NCI-H510A (cell line): ENCODE measurements around the gene CDH18.
A peak's percentile ranks its signal among the peaks of the same experiment; 100 is the strongest.
"Not testable (repeated sequence)": the region's sequence is repeated elsewhere in the genome, so short reads cannot be mapped to it uniquely, and the experiment has no call there.

Experiments used
- DNase-seq: peaks from one replicate; lab custom pipeline; 2025; lab: John Stamatoyannopoulos, UW

CDH18 gene

DNA sequence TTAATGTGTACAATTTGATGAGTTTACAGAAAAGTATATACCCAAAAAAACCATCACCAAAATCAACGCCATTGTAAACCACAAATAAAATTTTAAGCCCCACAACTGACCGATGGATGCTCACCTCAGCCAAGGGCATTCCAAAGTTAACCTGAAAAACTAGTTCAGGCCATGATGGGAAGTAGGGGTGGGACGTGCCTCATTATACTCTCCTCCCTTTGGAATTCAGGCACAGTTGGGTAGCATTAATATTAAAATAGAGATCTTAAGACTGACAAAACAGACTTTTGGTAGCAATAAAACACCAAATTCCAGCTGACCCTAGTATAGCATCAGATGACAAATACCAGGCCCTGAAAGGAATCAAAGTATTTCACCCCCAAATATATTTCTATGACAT lies 129.0 kb downstream of the CDH18 start:
- DNase-seq: no peak

DNA sequence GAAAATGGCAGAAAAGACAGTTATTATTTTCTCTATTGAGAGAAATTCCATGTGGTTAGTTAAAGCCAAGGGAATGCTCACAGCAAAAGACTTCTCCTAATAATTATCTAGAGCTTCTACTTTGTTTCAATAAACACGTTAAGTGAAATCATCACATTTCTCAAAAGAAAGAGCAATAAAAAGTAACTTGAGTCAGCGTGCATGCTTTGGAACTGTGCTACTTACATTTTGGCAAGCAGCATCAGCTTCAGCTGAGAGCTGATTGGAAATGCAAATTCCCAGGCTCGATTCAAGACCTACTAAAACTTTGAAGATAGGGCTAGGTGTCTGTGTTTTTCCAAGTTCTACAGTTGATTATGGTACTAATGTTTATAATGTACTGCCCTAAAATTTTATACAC lies 132.1 kb downstream of the CDH18 start:
- no peak for DNase-seq

DNA sequence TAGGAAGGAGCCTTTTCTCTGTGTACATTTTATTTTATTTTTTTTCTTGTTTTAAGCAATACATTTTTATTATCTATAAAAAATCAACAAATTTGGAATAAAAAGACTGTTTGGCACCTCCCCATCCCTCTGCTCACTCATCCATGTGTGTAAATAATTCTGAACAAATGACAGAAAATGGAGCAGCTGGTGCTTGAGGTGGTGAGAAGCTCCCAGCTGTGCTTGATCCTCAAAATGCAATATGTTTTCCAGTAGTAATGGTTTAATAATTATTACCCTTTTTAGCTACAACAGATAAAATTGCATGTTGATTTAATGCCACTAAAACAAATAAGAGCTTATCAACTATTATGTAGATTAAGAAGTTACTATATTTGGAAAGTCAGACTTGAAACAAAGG lies 132.5 kb downstream of the CDH18 start:
- no peak for DNase-seq

DNA sequence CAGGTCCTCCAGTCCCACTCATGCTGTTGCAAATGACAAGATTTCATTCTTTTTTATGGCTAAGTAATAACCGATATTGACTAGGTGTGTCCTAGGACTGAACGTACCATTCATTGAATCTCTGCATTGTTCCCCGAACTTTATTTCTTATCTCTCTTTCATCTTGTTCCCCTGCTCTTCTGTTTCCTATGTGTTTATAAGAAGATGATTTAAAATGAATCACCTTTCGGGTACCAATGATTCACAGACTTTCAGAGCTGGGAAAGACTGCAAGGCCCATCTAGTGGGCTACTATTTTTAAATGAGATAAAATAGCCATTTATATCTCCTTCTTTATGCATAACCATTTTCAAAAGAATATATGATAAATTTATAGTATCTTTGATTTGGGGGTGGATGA lies 133.0 kb downstream of the CDH18 start:
- no peak for DNase-seq

DNA sequence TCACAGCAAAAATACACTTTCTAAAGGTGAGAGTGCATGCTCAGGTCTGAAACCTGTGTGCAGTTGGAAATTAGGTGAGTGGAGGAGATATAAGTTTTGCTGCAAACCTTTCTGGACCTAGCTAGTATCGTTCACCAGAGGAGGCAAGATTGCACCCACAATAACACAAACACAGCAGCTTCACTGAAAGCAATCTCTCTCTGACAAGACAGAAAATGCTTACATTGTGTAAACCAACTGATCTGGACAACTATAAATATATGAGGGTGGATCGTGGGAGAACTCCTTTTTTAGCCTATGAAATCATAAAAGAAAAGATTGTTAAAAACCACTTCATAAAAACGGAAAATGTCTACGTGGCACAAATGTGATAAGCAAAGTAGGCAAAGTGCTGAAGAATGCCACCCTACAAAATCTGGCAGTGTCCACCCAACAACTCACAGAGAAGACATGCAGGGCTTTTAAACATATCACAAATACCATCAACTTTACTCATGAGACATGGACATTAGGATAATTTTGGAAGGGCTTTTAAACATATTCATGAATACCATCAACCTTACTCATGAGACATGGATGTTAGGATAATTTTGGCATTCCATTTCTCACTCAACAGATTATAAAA lies 134.3 kb downstream of the CDH18 start:
- DNase-seq: no peak

DNA sequence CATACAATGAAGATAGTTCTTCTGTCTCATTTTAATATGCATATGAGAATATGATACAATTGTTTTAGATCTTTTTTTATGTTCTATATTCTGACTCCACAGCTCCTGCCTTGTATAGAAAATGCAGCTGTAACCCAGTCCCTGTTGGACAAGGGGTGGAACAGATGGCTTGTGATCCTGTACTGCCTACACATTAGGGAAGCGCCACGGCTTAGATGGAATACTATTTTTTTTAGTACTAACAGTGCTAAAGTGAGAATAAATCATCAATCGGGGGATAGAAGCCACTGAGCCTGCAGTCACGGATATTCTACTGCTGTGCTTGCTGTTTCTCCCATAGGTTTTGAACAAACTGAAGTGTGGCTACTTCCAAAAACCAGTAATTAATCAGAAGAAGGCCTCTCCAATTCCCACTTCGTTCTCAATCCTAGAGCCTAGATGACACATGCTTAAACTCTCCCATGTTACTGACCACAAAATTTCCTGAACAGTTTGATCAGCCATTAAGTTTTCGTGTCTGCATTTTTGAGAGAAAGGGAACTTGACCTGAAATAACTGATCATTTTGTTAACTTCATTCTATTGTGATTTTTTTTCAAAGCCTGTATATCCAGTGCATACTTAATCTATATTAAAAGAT lies 150.3 kb downstream of the CDH18 start:
- no peak for DNase-seq

DNA sequence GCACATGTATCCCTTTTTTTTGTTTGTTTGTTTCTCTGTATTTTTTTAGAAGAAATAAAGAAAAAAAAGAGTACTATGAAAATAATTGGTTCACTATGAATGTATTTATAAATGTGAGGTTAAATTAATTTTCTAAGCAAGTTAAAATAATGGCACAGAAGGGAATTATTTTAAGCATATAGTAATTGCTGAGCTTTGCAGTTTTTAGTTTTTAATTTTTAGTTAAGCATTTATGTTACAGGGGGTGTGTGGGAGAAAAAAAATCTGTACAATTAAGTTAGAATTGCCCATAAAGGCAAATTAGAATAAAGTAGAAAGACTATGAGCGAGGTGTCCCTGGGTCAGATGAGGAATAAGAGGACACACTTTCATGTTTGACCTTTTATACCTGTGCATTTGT lies 152.6 kb downstream of the CDH18 start:
- DNase-seq: no peak

DNA sequence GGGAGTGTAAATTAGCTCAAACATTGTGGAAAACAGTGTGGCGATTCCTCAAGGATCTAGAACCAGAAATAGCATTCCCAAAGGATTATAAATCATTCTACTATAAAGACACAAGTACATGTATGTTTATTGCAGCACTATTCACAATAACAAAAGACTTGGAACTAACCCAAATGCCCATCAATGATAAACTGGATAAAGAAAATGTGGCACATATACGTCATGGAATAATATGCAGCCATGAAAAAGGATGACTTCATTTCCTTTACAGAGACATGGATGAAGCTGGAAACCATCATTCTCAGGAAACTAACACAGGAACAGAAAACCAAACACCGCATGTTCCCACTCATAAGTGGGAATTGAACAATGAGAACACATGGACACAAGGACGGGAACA lies 175.3 kb downstream of the CDH18 start:
- DNase-seq: not testable (repeated sequence)

DNA sequence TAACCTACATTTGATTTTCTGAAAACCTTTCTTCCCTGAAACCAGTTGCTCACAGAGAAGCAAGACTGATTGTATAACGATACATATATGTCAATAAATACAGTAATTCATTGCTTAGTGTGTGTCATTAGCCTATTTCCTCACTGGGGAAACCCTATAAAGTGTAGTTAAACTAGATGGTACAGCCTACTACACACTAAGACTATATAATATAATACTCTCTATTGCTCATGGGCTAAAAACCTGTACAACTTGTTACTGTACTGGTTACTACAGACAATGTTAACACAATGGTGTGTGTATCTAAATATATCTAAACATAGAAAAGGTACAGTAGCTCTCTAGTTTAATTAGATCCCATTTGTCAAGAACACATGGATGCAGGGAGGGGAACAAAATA lies 181.2 kb downstream of the CDH18 start:
- no peak for DNase-seq

DNA sequence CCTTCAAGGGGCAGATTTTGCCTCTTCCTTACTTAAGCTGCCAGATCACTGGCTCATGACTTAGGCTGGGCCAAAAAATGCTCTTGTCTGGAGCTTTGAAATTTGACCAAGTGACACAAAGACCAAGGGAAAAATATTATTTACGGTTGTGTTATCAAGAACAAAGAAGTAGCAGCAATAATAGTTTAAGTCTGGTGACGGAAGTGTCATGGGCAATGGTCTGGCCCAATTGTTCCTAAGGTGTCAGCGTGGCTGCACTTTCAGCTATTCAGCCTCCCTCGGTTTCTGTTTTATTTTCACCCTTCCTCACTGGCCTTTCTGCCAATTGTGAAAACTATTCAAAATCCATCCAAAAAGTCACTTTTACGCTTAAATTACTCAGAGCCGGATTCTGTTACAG lies 185.3 kb downstream of the CDH18 start:
- no peak for DNase-seq

DNA sequence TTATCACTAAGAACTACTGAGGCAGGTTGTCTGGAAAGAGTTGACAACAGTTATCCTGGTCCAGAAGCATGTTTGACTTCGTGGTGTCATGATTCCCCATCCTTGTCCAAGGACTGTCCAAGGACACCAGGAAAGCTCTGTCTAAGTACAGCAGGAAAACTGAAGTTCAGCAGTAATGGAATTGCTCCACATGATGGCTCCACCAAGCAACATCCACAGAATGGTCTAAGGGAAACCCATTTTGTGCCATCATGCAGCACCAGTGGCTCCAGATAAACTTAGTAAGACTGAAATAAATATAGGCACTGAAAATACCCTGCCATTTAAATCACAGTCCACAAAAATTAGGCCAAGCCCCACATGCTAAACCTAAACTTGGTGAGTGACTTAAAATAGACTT lies 192.8 kb downstream of the CDH18 start:
- no peak for DNase-seq

DNA sequence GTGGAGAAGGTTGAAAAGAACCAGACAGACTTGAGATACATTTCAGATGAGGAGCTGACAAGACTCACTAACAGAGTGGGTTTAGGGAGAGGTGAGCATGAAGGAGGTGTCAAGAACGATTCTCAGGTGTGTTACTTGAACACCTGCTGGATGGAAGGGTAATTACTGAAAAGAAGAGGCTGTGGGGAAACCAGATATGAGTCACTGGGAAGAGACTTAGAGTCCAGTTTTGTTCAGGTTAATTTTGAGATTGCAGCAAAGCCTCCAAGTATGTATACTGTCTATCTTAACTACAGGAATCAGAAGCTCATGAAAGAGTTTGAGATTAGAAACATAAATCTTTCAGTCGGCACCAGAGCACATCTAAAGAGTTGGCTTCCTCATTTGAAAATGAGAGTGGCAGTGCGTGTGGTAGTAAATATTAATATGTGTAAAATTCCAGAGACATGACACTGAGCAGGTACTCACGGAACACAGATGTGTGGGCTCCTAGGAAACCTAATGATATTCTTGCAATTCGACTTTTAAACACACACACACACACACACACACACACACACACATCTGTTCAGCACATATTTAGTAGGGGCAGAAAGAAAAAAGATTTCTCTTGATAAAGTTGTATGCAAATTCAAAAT lies 197.1 kb downstream of the CDH18 start:
- no peak for DNase-seq

DNA sequence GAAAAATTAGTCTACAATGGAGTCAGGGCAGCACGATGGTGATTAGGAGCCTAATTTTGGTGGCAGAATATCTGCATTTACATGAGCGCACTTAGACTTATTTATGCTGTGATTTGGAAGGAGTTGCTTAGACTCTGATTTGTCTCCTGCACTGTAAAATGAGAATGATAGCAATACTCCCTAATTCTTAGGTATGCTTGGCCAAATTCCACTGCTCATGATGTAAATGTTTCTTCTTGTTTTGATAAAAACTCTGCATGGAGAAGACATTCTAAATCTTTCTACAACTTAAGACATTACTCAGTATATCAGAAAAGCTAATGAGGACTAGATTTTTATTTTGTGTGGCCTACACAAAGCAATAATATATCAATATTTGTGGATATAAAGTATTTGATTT lies 205.4 kb downstream of the CDH18 start:
- no peak for DNase-seq

DNA sequence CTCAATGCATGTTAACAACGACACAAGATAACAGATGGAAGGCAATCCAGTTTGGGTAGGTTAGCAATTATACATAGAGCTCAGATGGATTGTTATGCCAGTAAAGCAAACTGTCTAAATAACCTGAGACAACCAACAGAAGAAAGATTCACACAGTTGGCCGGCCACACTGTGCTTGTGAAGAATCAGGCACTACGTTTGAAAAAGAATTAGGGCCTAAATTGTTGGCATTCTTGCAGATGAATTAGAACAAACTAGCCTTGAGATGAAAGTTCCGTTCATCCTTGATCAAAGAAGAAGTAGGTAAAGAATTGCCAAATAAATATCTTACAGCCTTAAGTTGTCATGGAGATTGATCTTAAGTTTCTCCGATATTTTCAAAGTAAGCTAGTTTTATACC lies 210.6 kb downstream of the CDH18 start:
- no peak for DNase-seq

DNA sequence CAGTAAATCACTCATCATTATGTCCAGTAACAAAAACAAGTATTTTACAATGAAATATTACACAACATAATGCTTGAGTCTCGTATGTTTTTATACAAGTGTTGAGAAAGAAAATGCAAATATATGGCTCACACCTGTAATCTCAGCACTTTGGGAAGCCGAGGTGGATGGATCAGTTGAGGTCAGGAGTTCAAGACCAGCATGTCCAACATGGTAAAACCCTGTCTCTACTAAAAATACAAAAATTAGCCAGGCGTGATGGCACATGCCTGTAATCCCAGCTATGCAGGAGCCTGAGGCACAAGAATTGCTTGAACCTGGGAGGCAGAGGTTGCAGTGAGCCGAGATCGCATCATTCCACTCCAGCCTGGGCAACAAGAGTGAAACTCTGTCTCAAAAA lies 211.1 kb downstream of the CDH18 start:
- DNase-seq: not testable (repeated sequence)

DNA sequence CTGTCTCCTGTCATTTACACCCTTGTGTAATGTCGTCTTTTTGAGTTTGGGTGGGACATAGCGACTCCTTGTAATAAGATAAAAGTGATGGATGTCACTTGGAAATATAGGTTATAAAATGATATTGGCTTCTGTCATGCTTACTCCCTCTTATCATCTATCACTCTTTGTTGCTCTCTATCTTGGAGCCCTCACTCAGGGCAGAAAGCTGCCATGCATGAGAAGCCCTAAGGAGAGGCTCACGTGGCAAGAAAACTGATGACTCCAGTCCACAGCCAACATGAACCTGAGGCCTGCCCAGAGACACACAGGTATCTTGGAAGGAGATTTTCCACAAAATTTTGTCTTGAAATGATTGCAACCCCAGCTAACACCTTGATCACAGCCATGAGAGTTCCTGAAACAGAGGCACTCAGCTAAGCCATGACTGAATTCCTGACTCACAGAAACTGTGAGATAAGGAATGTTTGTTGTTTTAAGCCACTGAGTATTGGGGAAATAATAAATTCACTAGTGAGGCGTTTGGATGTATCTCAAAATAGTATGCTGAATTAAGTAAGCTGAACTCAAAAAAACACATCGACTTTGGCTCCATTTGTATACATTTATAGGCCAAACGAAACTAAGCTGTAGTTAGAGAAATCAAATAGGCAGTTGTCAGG lies 216.7 kb downstream of the CDH18 start:
- DNase-seq: no peak

DNA sequence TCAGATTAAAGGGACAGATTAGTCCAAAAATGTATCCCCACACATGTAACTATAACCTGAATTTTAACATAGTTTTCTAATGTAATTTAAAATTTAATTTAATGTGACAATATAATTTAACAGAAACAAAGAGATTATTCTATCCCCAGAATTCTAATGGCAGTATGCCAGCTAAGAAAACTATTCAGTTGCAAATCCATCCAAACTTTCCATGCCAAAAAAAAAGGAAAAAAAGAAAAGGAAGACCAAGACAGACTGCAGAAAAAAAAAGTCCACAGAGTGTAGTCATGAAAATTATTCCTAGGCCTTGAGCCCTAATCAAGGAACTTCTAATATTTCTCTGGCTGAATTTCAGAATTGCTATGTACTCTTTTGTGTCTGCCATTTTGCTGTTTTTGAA lies 217.6 kb downstream of the CDH18 start:
- DNase-seq: no peak

DNA sequence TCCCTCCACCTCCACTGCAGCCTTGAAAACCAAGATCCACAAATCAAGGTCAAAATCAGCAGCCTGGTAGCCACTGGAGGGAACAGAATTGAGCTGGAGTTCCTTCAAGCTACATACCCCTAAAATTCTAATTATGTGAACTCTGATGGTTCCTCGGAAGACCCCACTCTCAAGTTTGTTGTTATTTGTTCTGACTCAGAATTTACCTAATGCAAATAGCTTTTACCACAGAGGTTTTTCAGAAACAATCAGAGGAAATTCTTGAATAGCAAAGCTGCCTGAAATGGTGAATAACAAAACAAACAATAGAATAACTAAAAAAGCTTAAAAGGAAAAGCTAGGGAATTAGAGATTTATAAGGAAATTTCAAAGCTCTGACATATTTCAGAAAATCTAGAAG lies 220.0 kb downstream of the CDH18 start:
- DNase-seq: no peak

DNA sequence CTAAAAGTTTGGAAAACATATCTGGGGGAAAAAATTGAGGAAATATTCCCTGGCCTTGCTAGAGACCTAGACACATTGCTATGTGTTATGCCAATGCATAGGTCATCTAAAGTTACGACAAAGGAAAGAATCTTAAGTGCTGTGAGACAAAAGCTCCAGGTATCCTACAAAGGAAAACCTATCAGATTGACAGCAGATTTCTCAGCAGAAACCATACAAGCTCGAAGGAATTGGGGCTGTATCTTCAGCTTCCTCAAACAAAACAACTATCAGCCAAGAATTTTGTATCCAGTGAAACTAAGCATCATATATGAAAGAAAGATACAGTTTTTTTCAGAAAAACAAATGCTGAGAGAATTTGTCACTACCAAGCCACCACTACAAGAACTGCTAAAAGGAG lies 234.4 kb downstream of the CDH18 start:
- no peak for DNase-seq

DNA sequence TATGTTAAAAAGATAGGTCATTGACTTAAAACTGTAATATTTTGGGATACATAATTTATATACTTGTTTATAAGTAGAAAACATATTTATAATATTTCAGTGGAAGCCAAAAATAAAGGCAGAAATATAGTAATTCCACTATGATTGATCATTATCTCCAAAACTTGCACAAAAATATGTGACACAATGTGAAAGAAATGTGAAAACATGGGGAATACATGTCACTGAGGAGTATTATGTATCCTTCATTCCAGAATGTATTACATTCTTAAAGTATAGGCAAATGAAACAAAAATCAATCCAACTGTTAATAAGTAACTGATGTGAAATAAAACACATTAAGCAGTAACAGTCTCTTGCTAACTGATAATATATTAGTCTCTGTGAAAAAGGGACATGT lies 236.7 kb downstream of the CDH18 start:
- DNase-seq: no peak

DNA sequence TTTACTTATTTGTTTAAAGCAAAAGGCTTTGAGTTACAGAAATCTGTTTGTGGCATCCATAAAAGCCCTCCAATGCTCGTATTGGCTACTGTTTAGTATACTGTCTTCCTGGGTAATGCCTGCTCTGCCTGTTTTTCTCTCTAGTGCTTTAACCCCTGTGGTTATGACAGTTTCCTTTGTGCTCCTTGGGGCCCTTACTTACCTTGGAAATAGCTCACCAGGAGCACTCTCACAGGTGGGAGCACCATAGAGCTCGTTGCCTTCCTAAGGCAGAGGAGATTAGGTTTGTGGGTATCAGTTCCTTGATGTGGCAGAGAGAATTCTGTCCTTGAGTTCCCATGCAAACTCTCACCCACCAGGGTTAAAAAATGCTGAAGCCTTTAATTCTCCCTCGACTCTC lies 242.8 kb downstream of the CDH18 start:
- DNase-seq: no peak

DNA sequence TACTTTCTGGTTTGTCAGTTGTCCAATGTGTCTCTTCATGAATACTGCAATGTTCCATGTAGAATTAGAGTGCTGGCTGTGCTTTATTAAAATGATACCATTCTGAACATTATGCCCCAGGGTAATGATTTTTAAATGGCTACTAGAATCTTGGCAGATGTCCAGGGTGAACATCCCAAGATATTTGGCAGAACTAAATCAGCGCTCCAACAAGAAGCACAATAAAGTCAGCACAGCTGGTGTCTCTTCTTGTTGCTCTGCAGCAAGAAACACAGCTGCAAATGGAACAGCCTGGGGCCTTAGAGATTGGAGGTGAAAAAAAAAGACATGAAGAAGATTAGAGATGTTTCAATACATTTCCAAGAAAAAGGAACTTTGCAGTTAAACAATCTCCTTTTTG lies 248.3 kb downstream of the CDH18 start:
- DNase-seq: no peak

DNA sequence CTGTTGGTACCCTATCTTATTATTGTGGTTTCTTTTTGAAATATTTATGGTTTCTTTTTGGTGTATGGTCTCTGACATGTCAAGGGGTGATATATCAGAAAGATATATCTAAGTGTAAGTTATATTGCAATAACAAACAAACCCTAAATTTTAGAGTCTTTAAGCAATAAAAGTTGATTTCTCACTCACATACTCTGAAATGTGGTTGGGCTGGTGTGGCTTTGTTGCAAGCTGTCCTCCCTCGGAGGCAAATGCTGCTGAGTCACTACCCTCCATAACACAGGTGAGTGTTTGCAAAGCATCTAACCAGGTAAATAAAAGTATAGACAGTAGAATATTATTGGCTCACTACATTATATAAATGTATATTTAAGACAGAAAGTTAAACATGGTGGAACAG lies 253.2 kb downstream of the CDH18 start:
- DNase-seq: peak; percentile 43
